Sigmoid colon (tissue), 4 donors: ENCODE results near the gene TBCK.

Experiments used
- POLR2AphosphoS5 ChIP-seq, 4 donors: sonication (generic); formaldehyde crosslinking; IDR thresholded peaks; one replicate each; pipeline ENCODE4 v1.6.1; 2017; ENCODE audit warnings: antibody characterized with exemption in 4 of 4
- TF ChIP-seq, protein P1 (sequence below), 4 experiments: fragments of 450-650 bp in 3 of 4; fragments of 200-600 bp in 1 of 4; IDR thresholded peaks; one replicate each; pipeline ENCODE4 v1.5.1; 2016 to 2019; ENCODE audit warnings: antibody characterized with exemption in 4 of 4, mild to moderate bottlenecking in 3 of 4, moderate library complexity in 2 of 4

DNA sequence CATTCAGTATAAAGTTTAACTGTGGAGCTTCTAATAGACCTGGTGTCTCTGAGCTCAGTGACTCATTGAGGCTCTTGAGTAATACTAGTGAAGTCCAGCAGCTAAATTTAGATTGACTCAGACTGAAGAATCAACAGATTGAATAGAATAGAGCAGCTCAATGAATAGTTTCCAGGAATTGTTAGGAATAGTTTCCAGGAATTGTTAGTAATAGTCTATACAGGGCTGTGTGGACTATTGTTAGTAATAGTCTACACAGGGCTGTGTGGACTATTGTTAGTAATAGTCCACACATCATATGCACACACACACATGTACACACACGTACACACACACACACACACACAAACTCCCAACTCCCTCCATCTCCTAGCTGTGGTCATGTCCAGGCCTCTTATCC, 49.6 kb upstream of the TBCK start:
- TF ChIP-seq, protein P1, sequence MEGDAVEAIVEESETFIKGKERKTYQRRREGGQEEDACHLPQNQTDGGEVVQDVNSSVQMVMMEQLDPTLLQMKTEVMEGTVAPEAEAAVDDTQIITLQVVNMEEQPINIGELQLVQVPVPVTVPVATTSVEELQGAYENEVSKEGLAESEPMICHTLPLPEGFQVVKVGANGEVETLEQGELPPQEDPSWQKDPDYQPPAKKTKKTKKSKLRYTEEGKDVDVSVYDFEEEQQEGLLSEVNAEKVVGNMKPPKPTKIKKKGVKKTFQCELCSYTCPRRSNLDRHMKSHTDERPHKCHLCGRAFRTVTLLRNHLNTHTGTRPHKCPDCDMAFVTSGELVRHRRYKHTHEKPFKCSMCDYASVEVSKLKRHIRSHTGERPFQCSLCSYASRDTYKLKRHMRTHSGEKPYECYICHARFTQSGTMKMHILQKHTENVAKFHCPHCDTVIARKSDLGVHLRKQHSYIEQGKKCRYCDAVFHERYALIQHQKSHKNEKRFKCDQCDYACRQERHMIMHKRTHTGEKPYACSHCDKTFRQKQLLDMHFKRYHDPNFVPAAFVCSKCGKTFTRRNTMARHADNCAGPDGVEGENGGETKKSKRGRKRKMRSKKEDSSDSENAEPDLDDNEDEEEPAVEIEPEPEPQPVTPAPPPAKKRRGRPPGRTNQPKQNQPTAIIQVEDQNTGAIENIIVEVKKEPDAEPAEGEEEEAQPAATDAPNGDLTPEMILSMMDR (IDR thresholded peaks at IDR 0.05), result no peak
- TF ChIP-seq POLR2AphosphoS5 (IDR thresholded peaks at IDR 0.05), result no peak
